HEK293 (cell line): ENCODE data around the gene USP21.

Experiments
- RBAK ChIP-seq: fragments of 450-650 bp; formaldehyde crosslinking; IDR thresholded peaks from 2 replicates; pipeline ENCODE4 v1.5.1; 2016; ENCODE audit warnings: missing biosample characterization, missing genetic modification characterization
- TRIM28 ChIP-seq: IDR thresholded peaks from 2 replicates; pipeline ENCODE4 v1.6.1; 2011; ENCODE audit warnings: low read length, control low read depth, borderline replicate concordance
- WT1 ChIP-seq: fragments of 450-650 bp; formaldehyde crosslinking; IDR thresholded peaks from 2 replicates; pipeline ENCODE4 v1.5.1; 2016; ENCODE audit warnings: missing biosample characterization, missing genetic modification characterization
- YY1 ChIP-seq: fragments of 450-650 bp; formaldehyde crosslinking; IDR thresholded peaks from 2 replicates; pipeline ENCODE4 v1.5.1; 2018; ENCODE audit warnings: missing biosample characterization, missing genetic modification characterization
- ZBTB20 ChIP-seq: fragments of 450-650 bp; formaldehyde crosslinking; IDR thresholded peaks from 2 replicates; pipeline ENCODE4 v1.5.1; 2016; ENCODE audit warnings: missing biosample characterization, missing genetic modification characterization
- ZBTB44 ChIP-seq: fragments of 450-650 bp; IDR thresholded peaks from 2 replicates; pipeline ENCODE4 v1.5.1; 2018; ENCODE audit warnings: missing biosample characterization, mild to moderate bottlenecking, missing genetic modification characterization
- ZBTB7A ChIP-seq: fragments of 450-650 bp; formaldehyde crosslinking; IDR thresholded peaks from 2 replicates; pipeline ENCODE4 v1.5.1; 2016; ENCODE audit warnings: low read depth, missing biosample characterization, missing genetic modification characterization
- ZNF133 ChIP-seq: fragments of 450-650 bp; formaldehyde crosslinking; IDR thresholded peaks from 2 replicates; pipeline ENCODE4 v1.5.1; 2016; ENCODE audit warnings: missing biosample characterization, missing genetic modification characterization
- ZNF146 ChIP-seq: fragments of 450-650 bp; formaldehyde crosslinking; IDR thresholded peaks from 2 replicates; pipeline ENCODE4 v1.5.1; 2016; ENCODE audit warnings: missing biosample characterization, missing genetic modification characterization
- ZNF155 ChIP-seq: fragments of 450-650 bp; formaldehyde crosslinking; IDR thresholded peaks from 2 replicates; pipeline ENCODE4 v1.5.1; 2016; ENCODE audit warnings: missing biosample characterization, missing genetic modification characterization
- ZNF211 ChIP-seq: fragments of 450-650 bp; formaldehyde crosslinking; IDR thresholded peaks from 2 replicates; pipeline ENCODE4 v1.5.1; 2016; ENCODE audit warnings: low read depth, missing biosample characterization, missing genetic modification characterization
- ZNF214 ChIP-seq: fragments of 450-650 bp; formaldehyde crosslinking; IDR thresholded peaks from 2 replicates; pipeline ENCODE4 v1.5.1; 2017; ENCODE audit warnings: missing biosample characterization, mild to moderate bottlenecking, missing genetic modification characterization, borderline replicate concordance
- ZNF248 ChIP-seq: fragments of 450-650 bp; formaldehyde crosslinking; IDR thresholded peaks from 2 replicates; pipeline ENCODE4 v1.5.1; 2017; ENCODE audit warnings: missing biosample characterization, missing genetic modification characterization
- ZNF266 ChIP-seq: fragments of 450-650 bp; formaldehyde crosslinking; IDR thresholded peaks from 2 replicates; pipeline ENCODE4 v1.5.1; 2016; ENCODE audit warnings: missing biosample characterization, missing genetic modification characterization, low read depth
- ZNF292 ChIP-seq: fragments of 450-650 bp; formaldehyde crosslinking; IDR thresholded peaks from 2 replicates; pipeline ENCODE4 v1.5.1; 2016; ENCODE audit warnings: low read depth, missing biosample characterization, missing genetic modification characterization, borderline replicate concordance
- ZNF366 ChIP-seq: fragments of 450-650 bp; formaldehyde crosslinking; conservative IDR thresholded peaks from 2 replicates; pipeline ENCODE4 v1.5.1; 2016; ENCODE audit warnings: missing biosample characterization, missing genetic modification characterization
- ZNF391 ChIP-seq: fragments of 450-650 bp; formaldehyde crosslinking; IDR thresholded peaks from 2 replicates; pipeline ENCODE4 v1.5.1; 2016; ENCODE audit warnings: low read depth, missing biosample characterization, missing genetic modification characterization, borderline replicate concordance
- ZNF600 ChIP-seq: fragments of 450-650 bp; formaldehyde crosslinking; IDR thresholded peaks from 2 replicates; pipeline ENCODE4 v1.5.1; 2016; ENCODE audit warnings: missing biosample characterization, missing genetic modification characterization
- ZNF624 ChIP-seq: fragments of 450-650 bp; formaldehyde crosslinking; IDR thresholded peaks from 2 replicates; pipeline ENCODE4 v1.5.1; 2017; ENCODE audit warnings: missing biosample characterization, missing genetic modification characterization
- ZNF747 ChIP-seq: fragments of 450-650 bp; formaldehyde crosslinking; IDR thresholded peaks from 2 replicates; pipeline ENCODE4 v1.5.1; 2016; ENCODE audit warnings: missing biosample characterization, missing genetic modification characterization
- ZNF776 ChIP-seq: fragments of 450-650 bp; formaldehyde crosslinking; IDR thresholded peaks from 2 replicates; pipeline ENCODE4 v1.5.0; 2017; ENCODE audit warnings: missing biosample characterization, missing genetic modification characterization, borderline replicate concordance
- ZNF792 ChIP-seq: fragments of 450-650 bp; formaldehyde crosslinking; IDR thresholded peaks from 2 replicates; pipeline ENCODE4 v1.5.1; 2016; ENCODE audit warnings: missing biosample characterization, missing genetic modification characterization
- TF ChIP-seq, protein P1 (sequence below): fragments of 450-650 bp; formaldehyde crosslinking; IDR thresholded peaks from 2 replicates; pipeline ENCODE4 v1.5.1; 2016; ENCODE audit warnings: missing biosample characterization, missing genetic modification characterization
- TF ChIP-seq, protein P2 (sequence below): fragments of 450-650 bp; formaldehyde crosslinking; IDR thresholded peaks from 2 replicates; pipeline ENCODE4 v1.5.1; 2017; ENCODE audit warnings: missing biosample characterization, missing genetic modification characterization
- TF ChIP-seq, protein P3 (sequence below): fragments of 450-650 bp; formaldehyde crosslinking; IDR thresholded peaks from 2 replicates; pipeline ENCODE4 v1.5.0; 2017; ENCODE audit warnings: missing biosample characterization, missing genetic modification characterization, borderline replicate concordance
- TF ChIP-seq, protein P4 (sequence below): fragments of 450-650 bp; formaldehyde crosslinking; IDR thresholded peaks from 2 replicates; pipeline ENCODE4 v1.5.1; 2016; ENCODE audit warnings: missing biosample characterization, missing genetic modification characterization, borderline replicate concordance
- TF ChIP-seq, protein P5 (sequence below): fragments of 450-650 bp; formaldehyde crosslinking; IDR thresholded peaks from 2 replicates; pipeline ENCODE4 v1.5.1; 2016; ENCODE audit warnings: missing biosample characterization, missing genetic modification characterization, low read depth

The USP21 gene

GRCh38 chr1:161153682-161154337 is 5.5 kb upstream of the USP21 start, which contains the start of gene UFC1 (continued):
- TF ChIP-seq ZNF214 (tag by site-specific recombination) (no peak), ZNF211 (tag by site-specific recombination) (no peak), ZNF292 (tag by site-specific recombination) (no peak), ZNF391 (tag by site-specific recombination) (peak; percentile 89; the same call in 1 of the 2 replicates), ZNF146 (tag by site-specific recombination) (peak; percentile 4; the same call in 1 of the 2 replicates), ZNF624 (tag by site-specific recombination) (0 out of 2 replicates have a peak, but pooled peaks have one; percentile 66), ZNF776 (tag by site-specific recombination) (no peak), ZNF266 (tag by site-specific recombination) (no peak), ZNF600 (peak; percentile 47), WT1 (tag by site-specific recombination) (peak; percentile 46; the same call in 1 of the 2 replicates), ZBTB20 (tag by site-specific recombination) (peak; percentile 82; the same call in 1 of the 2 replicates), ZNF155 (tag by site-specific recombination) (no peak), RBAK (no peak), ZNF366 (tag by site-specific recombination) (0 out of 2 replicates have a peak, but pooled peaks have one; percentile 58), ZNF747 (no peak), YY1 (tag by site-specific recombination) (peak; percentile 99), ZNF248 (tag by site-specific recombination) (no peak), ZBTB44 (tag by site-specific recombination) (no peak), ZNF133 (tag by site-specific recombination) (no peak), ZBTB7A (tag by site-specific recombination) (no peak; the same call in 1 of the 2 replicates), ZNF792 (tag by site-specific recombination) (no peak), TRIM28 (peak; percentile 97)
- TF ChIP-seq, protein P1, sequence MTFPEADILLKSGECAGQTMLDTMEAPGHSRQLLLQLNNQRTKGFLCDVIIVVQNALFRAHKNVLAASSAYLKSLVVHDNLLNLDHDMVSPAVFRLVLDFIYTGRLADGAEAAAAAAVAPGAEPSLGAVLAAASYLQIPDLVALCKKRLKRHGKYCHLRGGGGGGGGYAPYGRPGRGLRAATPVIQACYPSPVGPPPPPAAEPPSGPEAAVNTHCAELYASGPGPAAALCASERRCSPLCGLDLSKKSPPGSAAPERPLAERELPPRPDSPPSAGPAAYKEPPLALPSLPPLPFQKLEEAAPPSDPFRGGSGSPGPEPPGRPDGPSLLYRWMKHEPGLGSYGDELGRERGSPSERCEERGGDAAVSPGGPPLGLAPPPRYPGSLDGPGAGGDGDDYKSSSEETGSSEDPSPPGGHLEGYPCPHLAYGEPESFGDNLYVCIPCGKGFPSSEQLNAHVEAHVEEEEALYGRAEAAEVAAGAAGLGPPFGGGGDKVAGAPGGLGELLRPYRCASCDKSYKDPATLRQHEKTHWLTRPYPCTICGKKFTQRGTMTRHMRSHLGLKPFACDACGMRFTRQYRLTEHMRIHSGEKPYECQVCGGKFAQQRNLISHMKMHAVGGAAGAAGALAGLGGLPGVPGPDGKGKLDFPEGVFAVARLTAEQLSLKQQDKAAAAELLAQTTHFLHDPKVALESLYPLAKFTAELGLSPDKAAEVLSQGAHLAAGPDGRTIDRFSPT (tag by site-specific recombination): no peak
- TF ChIP-seq, protein P2, sequence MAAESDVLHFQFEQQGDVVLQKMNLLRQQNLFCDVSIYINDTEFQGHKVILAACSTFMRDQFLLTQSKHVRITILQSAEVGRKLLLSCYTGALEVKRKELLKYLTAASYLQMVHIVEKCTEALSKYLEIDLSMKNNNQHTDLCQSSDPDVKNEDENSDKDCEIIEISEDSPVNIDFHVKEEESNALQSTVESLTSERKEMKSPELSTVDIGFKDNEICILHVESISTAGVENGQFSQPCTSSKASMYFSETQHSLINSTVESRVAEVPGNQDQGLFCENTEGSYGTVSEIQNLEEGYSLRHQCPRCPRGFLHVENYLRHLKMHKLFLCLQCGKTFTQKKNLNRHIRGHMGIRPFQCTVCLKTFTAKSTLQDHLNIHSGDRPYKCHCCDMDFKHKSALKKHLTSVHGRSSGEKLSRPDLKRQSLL: no peak
- TF ChIP-seq, protein P3, sequence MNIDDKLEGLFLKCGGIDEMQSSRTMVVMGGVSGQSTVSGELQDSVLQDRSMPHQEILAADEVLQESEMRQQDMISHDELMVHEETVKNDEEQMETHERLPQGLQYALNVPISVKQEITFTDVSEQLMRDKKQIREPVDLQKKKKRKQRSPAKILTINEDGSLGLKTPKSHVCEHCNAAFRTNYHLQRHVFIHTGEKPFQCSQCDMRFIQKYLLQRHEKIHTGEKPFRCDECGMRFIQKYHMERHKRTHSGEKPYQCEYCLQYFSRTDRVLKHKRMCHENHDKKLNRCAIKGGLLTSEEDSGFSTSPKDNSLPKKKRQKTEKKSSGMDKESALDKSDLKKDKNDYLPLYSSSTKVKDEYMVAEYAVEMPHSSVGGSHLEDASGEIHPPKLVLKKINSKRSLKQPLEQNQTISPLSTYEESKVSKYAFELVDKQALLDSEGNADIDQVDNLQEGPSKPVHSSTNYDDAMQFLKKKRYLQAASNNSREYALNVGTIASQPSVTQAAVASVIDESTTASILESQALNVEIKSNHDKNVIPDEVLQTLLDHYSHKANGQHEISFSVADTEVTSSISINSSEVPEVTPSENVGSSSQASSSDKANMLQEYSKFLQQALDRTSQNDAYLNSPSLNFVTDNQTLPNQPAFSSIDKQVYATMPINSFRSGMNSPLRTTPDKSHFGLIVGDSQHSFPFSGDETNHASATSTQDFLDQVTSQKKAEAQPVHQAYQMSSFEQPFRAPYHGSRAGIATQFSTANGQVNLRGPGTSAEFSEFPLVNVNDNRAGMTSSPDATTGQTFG: no peak
- TF ChIP-seq, protein P4, sequence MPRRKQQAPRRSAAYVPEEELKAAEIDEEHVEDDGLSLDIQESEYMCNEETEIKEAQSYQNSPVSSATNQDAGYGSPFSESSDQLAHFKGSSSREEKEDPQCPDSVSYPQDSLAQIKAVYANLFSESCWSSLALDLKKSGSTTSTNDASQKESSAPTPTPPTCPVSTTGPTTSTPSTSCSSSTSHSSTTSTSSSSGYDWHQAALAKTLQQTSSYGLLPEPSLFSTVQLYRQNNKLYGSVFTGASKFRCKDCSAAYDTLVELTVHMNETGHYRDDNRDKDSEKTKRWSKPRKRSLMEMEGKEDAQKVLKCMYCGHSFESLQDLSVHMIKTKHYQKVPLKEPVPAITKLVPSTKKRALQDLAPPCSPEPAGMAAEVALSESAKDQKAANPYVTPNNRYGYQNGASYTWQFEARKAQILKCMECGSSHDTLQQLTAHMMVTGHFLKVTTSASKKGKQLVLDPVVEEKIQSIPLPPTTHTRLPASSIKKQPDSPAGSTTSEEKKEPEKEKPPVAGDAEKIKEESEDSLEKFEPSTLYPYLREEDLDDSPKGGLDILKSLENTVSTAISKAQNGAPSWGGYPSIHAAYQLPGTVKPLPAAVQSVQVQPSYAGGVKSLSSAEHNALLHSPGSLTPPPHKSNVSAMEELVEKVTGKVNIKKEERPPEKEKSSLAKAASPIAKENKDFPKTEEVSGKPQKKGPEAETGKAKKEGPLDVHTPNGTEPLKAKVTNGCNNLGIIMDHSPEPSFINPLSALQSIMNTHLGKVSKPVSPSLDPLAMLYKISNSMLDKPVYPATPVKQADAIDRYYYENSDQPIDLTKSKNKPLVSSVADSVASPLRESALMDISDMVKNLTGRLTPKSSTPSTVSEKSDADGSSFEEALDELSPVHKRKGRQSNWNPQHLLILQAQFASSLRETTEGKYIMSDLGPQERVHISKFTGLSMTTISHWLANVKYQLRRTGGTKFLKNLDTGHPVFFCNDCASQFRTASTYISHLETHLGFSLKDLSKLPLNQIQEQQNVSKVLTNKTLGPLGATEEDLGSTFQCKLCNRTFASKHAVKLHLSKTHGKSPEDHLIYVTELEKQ: no peak
- TF ChIP-seq, protein P5, sequence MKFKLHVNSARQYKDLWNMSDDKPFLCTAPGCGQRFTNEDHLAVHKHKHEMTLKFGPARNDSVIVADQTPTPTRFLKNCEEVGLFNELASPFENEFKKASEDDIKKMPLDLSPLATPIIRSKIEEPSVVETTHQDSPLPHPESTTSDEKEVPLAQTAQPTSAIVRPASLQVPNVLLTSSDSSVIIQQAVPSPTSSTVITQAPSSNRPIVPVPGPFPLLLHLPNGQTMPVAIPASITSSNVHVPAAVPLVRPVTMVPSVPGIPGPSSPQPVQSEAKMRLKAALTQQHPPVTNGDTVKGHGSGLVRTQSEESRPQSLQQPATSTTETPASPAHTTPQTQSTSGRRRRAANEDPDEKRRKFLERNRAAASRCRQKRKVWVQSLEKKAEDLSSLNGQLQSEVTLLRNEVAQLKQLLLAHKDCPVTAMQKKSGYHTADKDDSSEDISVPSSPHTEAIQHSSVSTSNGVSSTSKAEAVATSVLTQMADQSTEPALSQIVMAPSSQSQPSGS (tag by site-specific recombination): peak; percentile 31; the same call in 1 of the 2 replicates
